ENCODE results near the gene ATG7. TPM values are rescaled to one million over a fixed set of nuclear protein-coding genes. Genes with fewer than 3 reads are reported as not detected.

Gene ATG7
- total RNA-seq, 1 experiment from 2014 or later = 29.3 TPM

GRCh38 chr3:11260460-11260859, 11.7 kb upstream of the ATG7 start (continued):
- TF ChIP-seq EGR1 (IDR thresholded peaks at IDR 0.05; ENCODE audit: low read depth) (no peak), SRF (IDR thresholded peaks at IDR 0.05; ENCODE audit: low read depth) (no peak), REST (IDR thresholded peaks at IDR 0.05; ENCODE audit: low read depth) (no peak), CBX3 (IDR thresholded peaks at IDR 0.05; ENCODE audit: low read depth) (no peak), MAX (IDR thresholded peaks at IDR 0.05) (no peak), SP1 (IDR thresholded peaks at IDR 0.05; ENCODE audit: low read depth) (no peak), JUND (IDR thresholded peaks at IDR 0.05) (no peak), ELF1 (IDR thresholded peaks at IDR 0.05; ENCODE audit: borderline replicate concordance, low read depth) (no peak), FOSL1 (IDR thresholded peaks at IDR 0.05; ENCODE audit: low read depth) (no peak)

GRCh38 chr3:11269007-11269406, 3.2 kb upstream of the ATG7 start:
- Histone ChIP-seq H4K20me1 (ENCODE audit: insufficient read depth) (no peaks in the 10 kb centered on the region), H3K4me2 (ENCODE audit: low read length) (no peak overlapping the region), H3K27me3 (ENCODE audit: insufficient read depth, low read length) (no peaks in the 10 kb centered on the region), H3K4me1 (ENCODE audit: control insufficient read depth in 1 of 2, insufficient read depth in 2 of 2, low read length in 2 of 2) (peaks cover 4 to 15% of the 10 kb centered on the region in 2 experiments; a peak in 3 of 4 replicates), H3K36me3 (ENCODE audit: control insufficient read depth in 1 of 2, insufficient read depth in 2 of 2, low read length in 2 of 2) (peaks cover 0 to 3% of the 10 kb centered on the region in 2 experiments; a peak in 1 of 4 replicates), H2AFZ (ENCODE audit: low read depth, low read length, poor library complexity, severe bottlenecking) (no peak overlapping the region), H3K9ac (ENCODE audit: low read length) (no peak overlapping the region), H3K4me3 (replicated peaks in 1 of 2; ENCODE audit: low read depth in 1 of 2, low read length in 2 of 2) (no peak overlapping the region), H3K9me2 (ENCODE audit: insufficient read depth) (no peaks in the 10 kb centered on the region), H3K27ac (ENCODE audit: low read depth, low read length) (no peak overlapping the region), H3K79me2 (ENCODE audit: insufficient read depth, low read length) (peaks cover 17% of the 10 kb centered on the region), H3K9me3 (ENCODE audit: control insufficient read depth in 1 of 2, insufficient read depth in 1 of 2, low read depth in 1 of 2, low read length in 2 of 2) (no peaks in the 10 kb centered on the region)
- RAD21 ChIA-PET (ENCODE audit: low non-redundant PET in 1 of 2, low total read pairs in 2 of 2, uncharacterized antibody in 2 of 2, unreplicated experiment in 2 of 2) = no interaction called here
- CTCF ChIA-PET = no interaction called here
- ATAC-seq (no peak), DNase-seq (ENCODE audit: low read depth, low spot score) (no peak)
- POLR2A ChIA-PET = no interaction called here
- intact Hi-C loops (cut with micrococcal nuclease) = no loop called here
- BruUV-seq (replicated peaks) = no TSS peak
- TF ChIP-seq SRF (IDR thresholded peaks at IDR 0.05; ENCODE audit: low read depth) = no peak
- no peak for TF ChIP-seq POLR2A (IDR thresholded peaks at IDR 0.05; ENCODE audit: borderline replicate concordance, extremely low read depth, insufficient read depth, insufficient read length)
- no peak for TF ChIP-seq SIN3A (IDR thresholded peaks at IDR 0.05; ENCODE audit: low read depth)
- no peak for TF ChIP-seq REST (IDR thresholded peaks at IDR 0.05; ENCODE audit: low read depth)
- no peak for TF ChIP-seq JUND (IDR thresholded peaks at IDR 0.05)
- TF ChIP-seq POLR2AphosphoS5 (IDR thresholded peaks at IDR 0.05; ENCODE audit: low read depth, low read length) = no peak
- no peak for TF ChIP-seq RAD21 (IDR thresholded peaks at IDR 0.05; ENCODE audit: low read depth)
- TF ChIP-seq CTCF (IDR thresholded peaks at IDR 0.05 in 2 of 3, conservative IDR thresholded peaks at IDR 0.05 in 1 of 3; ENCODE audit: borderline replicate concordance in 1 of 3, insufficient read depth in 1 of 3, low read depth in 2 of 3, low read length in 2 of 3) = no peak
- TF ChIP-seq SP1 (IDR thresholded peaks at IDR 0.05; ENCODE audit: low read depth) = no peak
- TF ChIP-seq ATF3 (IDR thresholded peaks at IDR 0.05) = no peak
- TF ChIP-seq MAX (IDR thresholded peaks at IDR 0.05) = no peak
- TF ChIP-seq TCF7L2 (IDR thresholded peaks at IDR 0.05; ENCODE audit: borderline replicate concordance, extremely low read depth, insufficient read depth, insufficient read length) = no peak

All from HCT116 (cell line).